Eye (tissue), 1 donor: Measurements from ENCODE around the gene APOBEC3B.
A peak's percentile ranks its signal among the peaks of the same experiment; 100 is the strongest.
"Not testable (repeated sequence)": the region's sequence is repeated elsewhere in the genome, so short reads cannot be mapped to it uniquely, and the experiment has no call there.

Source experiments
- DNase-seq: peaks from one replicate; pipeline ENCODE4 v3.0.0-alpha.2; 2015

APOBEC3B gene

GRCh38 chr22:38952281-38952993 lies 29.7 kb upstream of the APOBEC3B start:
- no peak for DNase-seq

- no peak for DNase-seq
Observed at GRCh38 chr22:38953091-38953490, 29.1 kb upstream of the APOBEC3B start.

- DNase-seq = no peak
Observed at GRCh38 chr22:38953577-38954413, 28.4 kb upstream of the APOBEC3B start.

GRCh38 chr22:38954414-38955043 lies 27.6 kb upstream of the APOBEC3B start:
- no peak for DNase-seq

- no peak for DNase-seq
Observed at GRCh38 chr22:38955250-38955905, 26.8 kb upstream of the APOBEC3B start.

- DNase-seq = no peak
Observed at GRCh38 chr22:38955926-38956325, 26.2 kb upstream of the APOBEC3B start.

GRCh38 chr22:38956551-38956950 lies 25.6 kb upstream of the APOBEC3B start:
- no peak for DNase-seq

- no peak for DNase-seq
Observed at GRCh38 chr22:38957046-38957770, 24.9 kb upstream of the APOBEC3B start, which contains the start of gene APOBEC3A. Gene APOBEC3A, plus strand, starts transcription at chr22:38957609. Its CDS starts 83 bp downstream, at chr22:38957692.

GRCh38 chr22:38957808-38958650 lies 24.1 kb upstream of the APOBEC3B start:
- DNase-seq = no peak

GRCh38 chr22:38958651-38958943 lies 23.6 kb upstream of the APOBEC3B start:
- DNase-seq = not testable (repeated sequence)

- DNase-seq = no peak
Observed at GRCh38 chr22:38959590-38959989, 22.6 kb upstream of the APOBEC3B start.

- not testable (repeated sequence) for DNase-seq
Observed at GRCh38 chr22:38960673-38961072, 21.5 kb upstream of the APOBEC3B start.

GRCh38 chr22:38963291-38963738 lies 18.8 kb upstream of the APOBEC3B start:
- DNase-seq = peak; percentile 24

- no peak for DNase-seq
Observed at GRCh38 chr22:38963872-38964271, 18.3 kb upstream of the APOBEC3B start.

GRCh38 chr22:38964306-38964705 lies 17.8 kb upstream of the APOBEC3B start:
- DNase-seq = no peak

GRCh38 chr22:38964989-38965388 lies 17.2 kb upstream of the APOBEC3B start:
- no peak for DNase-seq

- no peak for DNase-seq
Observed at GRCh38 chr22:38965614-38966379, 16.4 kb upstream of the APOBEC3B start.

- no peak for DNase-seq
Observed at GRCh38 chr22:38966380-38966702, 15.8 kb upstream of the APOBEC3B start.

- no peak for DNase-seq
Observed at GRCh38 chr22:38966942-38967341, 15.2 kb upstream of the APOBEC3B start.
